Erythroblast (primary cell): ENCODE results near the gene TOM1L2.
A peak's percentile ranks its signal among the peaks of the same experiment; 100 is the strongest.

ENCODE experiments used
- DNase-seq, 2 experiments: peaks; one replicate each; lab custom pipeline; 2025; lab: John Stamatoyannopoulos, UW
- GATA1 ChIP-seq: IDR thresholded peaks from 2 replicates; pipeline ENCODE4 v1.6.1; 2011; ENCODE audit warnings: low read depth, mild to moderate bottlenecking, control low read depth, low read length, moderate library complexity
- POLR2A ChIP-seq: IDR thresholded peaks from 2 replicates; pipeline ENCODE4 v1.6.1; 2011; ENCODE audit warnings: mild to moderate bottlenecking, low read length

TOM1L2 gene

DNA sequence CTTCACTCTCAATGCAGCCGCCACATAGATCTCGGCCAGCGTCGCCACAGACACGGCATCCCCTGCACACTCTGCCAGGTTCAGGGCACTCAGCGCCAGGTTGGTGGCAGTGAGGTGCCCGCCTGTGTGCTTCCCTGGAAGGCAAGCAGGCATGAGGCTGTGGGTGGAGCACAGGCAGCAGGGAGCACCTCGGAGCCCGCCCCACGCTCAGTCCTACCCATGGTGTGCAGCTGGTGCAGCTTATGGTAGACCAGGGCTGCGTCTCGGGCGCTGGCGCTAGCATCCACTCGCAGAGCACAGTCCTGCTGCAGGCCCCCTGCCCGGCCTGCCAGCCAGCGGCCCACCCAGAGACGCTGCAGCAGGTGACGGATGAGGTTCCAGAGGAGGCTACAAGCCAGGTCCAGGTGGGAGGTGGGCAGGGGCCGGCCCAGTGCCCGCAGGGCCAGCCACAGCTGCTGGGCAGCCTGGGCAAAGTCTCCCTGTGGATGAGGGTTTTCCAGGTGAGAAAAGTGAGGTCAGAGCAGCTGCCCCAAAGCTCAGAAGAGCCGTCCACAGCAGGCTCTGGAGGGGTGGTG is 155.9 kb downstream of the TOM1L2 start:
- DNase-seq, result no peak
- TF ChIP-seq POLR2A (no peak), GATA1 (no peak)

GRCh38 chr17:17815436-17816200 is 156.6 kb downstream of the TOM1L2 start:
- no peak for DNase-seq
- TF ChIP-seq POLR2A, result peak; percentile 13
- no peak for TF ChIP-seq GATA1

- TF ChIP-seq GATA1 (no peak), POLR2A (no peak)
- DNase-seq, result no peak
These were observed 157.2 kb downstream of the TOM1L2 start for GRCh38 chr17:17815062-17815406.

DNA sequence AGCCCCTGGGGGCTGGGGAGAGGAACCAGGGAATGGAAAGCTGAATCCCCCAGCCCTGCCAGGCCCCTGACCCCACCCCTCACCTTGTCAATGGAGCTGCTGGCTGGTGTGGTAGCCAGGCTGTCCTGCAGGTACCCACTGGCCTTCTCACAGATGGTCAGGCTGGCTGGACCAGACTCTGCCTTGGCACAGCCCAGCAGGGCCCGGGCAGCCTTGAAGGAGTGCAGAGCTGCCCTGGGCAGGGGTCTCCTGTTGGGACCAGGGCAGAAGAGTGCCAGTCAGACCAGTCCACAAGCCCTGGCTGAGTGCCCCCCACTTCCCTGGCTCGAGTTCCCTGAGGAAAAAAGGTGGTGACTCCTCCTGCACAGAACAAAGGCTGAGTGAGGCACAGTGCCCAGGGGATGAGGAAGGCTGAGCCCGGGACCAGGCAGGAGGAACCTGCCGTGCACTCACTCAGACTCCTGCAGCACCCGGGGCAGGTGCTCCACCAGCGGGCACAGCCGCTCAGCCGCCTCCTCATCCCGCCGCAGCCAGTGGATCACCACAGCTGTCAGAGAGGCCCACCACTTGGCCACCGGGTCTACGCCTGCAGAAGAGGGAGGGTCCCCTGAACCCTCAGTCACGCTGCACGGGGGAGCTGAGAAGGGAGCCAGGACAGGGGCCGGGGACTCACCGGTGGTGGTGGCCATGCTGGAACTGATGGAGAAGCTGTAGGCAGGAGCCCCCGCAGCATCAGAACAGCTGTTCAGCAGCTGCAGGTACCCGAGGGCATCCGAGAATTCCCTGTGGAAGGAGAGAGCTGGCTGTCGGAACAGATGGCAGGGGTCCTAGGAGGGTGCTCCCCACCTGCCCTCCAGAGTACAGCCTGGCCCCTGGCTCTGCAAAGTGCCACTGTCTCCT is 157.8 kb downstream of the TOM1L2 start:
- DNase-seq, result no peak
- TF ChIP-seq POLR2A, result no peak
- TF ChIP-seq GATA1, result no peak

GRCh38 chr17:17813725-17814095 is 158.5 kb downstream of the TOM1L2 start:
- DNase-seq, result no peak
- no peak for TF ChIP-seq GATA1
- TF ChIP-seq POLR2A, result no peak

DNA sequence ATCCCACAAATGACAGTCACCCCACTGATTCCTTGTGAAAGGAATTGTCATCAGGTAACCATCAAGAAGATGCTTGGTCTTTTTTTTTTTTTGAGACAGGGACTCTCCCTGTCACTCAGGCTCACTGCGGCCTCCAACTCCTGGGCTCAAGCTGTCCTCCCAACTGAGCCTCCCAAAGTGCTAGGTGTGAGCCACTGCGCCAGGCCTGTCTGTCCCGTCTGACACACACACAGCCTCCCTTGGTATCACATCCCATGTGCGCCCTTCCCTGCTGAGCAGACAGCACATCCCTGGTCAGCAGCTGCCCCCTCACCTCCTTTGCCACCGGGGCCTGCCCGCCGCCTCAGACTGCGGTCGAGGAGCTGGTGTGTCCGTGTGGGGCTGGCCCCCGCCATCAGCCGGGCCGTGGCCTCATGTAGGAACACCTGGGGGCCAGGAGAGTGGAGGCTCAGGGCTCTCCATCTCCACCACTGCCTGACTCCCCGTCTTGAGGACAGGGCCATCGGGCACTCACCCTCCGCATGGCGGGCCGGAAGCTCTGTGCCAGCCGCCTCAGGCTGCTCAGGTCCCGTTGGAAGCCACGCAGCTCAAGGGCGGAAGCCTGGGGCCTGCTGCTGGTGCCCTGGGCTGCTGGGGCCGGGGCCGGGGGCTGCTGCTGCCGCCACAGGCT is 159.0 kb downstream of the TOM1L2 start:
- no peak for DNase-seq
- TF ChIP-seq GATA1, result no peak
- TF ChIP-seq POLR2A, result no peak

GRCh38 chr17:17812211-17813054 is 159.8 kb downstream of the TOM1L2 start:
- TF ChIP-seq GATA1 (no peak), POLR2A (peak; percentile 7)
- peak; percentile 83 to 86 for DNase-seq

GRCh38 chr17:17811381-17812210 is 160.6 kb downstream of the TOM1L2 start:
- DNase-seq, result no peak
- no peak for TF ChIP-seq GATA1
- TF ChIP-seq POLR2A, result no peak

GRCh38 chr17:17810895-17811248 is 161.3 kb downstream of the TOM1L2 start:
- TF ChIP-seq GATA1, result no peak
- peak; percentile 4 for TF ChIP-seq POLR2A

DNA sequence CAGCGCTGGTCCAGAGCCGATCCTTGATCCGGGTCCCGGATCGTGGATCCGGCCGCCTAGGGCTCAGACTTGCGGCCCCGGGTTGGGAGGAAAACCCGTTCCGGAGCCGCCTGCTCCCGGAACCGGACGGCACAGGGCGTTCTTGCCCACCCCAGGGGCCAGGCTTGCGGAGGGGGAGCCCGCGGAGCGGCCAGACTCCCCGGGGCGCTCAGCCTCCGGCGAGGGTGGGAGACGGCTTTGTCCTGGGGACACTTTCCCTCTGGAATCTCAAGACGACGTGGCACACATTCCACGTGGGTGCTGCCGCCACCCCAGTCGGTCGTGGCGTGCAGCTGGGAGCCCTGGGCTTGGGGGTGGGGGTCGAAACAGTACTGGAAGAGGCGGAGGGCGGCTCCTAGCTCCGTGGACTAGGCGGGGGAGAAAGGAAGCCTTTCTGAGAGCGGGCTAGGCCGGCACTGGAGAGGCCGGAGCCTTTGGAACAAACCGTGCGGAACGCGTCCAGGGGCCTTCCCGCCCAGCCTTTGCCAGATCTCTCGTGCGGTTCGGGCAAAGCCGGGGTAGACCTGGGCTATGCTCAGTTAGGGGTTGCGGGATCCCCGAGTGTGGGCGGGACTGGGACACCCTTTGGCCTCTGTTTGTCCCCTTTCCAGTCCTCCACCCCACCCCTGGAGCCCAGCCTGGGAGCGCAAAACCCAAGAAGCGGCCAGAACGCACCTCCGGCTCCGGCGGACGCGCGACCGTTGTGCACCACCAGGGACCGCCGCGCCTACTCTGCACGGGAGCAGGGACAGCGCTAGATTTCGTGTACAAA is 161.9 kb downstream of the TOM1L2 start:
- TF ChIP-seq GATA1 (no peak), POLR2A (peak; percentile 39)
- no peak for DNase-seq

More at GRCh38 chr17:17810895-17811248, 161.3 kb downstream of the TOM1L2 start:
- no peak for DNase-seq

DNA sequence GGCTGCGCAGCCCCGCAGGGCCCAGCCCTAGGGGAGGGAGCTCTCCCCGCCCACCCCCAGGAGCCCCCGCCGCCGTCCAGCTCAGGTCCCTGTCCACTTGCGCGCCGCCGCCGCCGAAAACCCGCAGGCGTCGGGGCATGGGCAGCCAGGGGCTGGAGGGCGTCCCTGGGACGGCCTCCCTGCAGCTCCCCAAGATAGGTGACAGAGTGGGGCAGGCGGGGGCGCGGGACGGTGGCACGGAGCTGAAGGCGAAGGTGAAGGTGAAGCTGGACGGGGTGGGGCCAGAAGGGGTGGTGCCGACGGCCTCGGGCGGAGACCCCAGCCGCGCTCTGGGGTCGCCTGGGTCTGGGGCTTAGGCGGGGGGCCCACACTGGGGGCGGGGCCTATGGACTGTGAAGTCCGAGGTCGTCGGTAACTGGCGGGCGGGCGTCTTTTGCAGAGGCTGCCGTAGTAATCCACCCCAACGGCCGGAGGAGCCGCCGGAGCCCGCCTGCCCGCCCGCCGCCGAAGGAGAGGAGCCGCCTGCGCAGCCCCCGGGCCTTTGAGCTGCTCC is 162.6 kb downstream of the TOM1L2 start:
- DNase-seq, result no peak
- no peak for TF ChIP-seq GATA1
- no peak for TF ChIP-seq POLR2A
